ENCODE data around the gene JMJD8. TPM values are rescaled to one million over a fixed set of nuclear protein-coding genes. Genes with fewer than 3 reads are reported as not detected.

JMJD8 gene
- total RNA-seq, 3 donors from 2014 or later, result 77.0 to 90.4 (median 88.7) TPM

DNA sequence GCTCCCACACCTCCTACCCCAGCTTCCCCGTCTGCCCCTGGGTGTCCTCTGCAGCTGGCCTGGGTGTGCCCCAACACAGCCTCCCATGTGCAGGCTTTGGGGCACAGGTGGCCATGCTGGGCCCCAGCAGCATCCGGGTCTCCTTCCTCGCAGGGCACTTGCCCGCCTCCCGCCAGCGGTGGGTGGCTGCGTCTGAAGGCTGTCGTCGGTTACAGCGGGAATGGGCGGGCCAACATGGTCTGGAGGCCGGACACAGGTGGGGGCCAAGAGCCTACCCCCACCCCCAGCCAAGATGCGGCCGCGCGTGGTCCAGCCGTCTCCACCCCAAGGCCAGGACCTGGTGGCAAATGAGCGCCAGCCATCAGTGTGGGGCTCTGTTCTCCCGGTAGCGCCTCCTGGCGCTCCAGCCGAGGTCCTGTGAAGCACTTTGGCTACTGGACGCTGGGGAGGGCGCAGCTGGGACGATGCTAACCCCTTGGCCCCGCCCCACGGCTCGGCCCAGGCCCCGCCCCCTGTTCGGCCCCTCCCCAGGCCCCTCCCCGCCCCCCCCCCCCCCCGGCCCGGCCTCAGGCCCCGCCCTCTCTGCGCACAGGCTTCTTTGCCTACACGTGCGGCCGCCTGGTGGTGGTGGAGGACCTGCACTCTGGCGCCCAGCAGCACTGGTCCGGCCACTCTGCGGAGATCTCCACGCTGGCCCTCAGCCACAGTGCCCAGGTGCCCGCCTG lies 23.5 kb downstream of the JMJD8 start:
- Mint-ChIP-seq H3K27me3 (ENCODE audit: low read depth) (no peaks in the 10 kb centered on the region), H3K4me1 (ENCODE audit: low read depth) (peaks cover 4% of the 10 kb centered on the region), H3K4me3 (no peak overlapping the region), H3K36me3 (ENCODE audit: insufficient read depth) (no peaks in the 10 kb centered on the region), H3K9me3 (no peaks in the 10 kb centered on the region)
- ATAC-seq (peak; percentile 70 to 75), DNase-seq (peak; percentile 54)

DNA sequence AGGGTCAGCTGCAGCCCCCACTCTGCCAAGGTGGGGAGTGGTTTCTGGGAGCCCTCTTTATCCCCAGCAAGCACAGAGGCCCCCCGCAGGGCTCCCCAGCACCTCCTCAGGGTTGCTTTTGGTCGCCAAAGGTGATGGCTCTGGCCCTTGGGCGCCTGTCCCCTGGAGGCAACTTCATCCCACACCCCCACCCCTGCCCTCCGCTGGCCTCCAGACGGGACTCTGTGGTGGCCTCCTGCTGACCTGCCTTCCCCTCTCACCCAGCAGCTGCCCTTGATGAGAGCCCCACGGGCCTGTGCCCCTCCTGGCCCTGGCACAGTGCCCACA lies 24.0 kb downstream of the JMJD8 start:
- no peaks in the 10 kb centered on the region for H3K27me3 Mint-ChIP-seq (ENCODE audit: low read depth)
- no peak for DNase-seq
- no peak overlapping the region for H3K4me3 Mint-ChIP-seq
- H3K36me3 Mint-ChIP-seq (ENCODE audit: insufficient read depth), result no peaks in the 10 kb centered on the region
- ATAC-seq, result peak; percentile 6 to 7
- H3K9me3 Mint-ChIP-seq, result no peaks in the 10 kb centered on the region
- H3K4me1 Mint-ChIP-seq (ENCODE audit: low read depth), result peaks cover 4% of the 10 kb centered on the region

DNA sequence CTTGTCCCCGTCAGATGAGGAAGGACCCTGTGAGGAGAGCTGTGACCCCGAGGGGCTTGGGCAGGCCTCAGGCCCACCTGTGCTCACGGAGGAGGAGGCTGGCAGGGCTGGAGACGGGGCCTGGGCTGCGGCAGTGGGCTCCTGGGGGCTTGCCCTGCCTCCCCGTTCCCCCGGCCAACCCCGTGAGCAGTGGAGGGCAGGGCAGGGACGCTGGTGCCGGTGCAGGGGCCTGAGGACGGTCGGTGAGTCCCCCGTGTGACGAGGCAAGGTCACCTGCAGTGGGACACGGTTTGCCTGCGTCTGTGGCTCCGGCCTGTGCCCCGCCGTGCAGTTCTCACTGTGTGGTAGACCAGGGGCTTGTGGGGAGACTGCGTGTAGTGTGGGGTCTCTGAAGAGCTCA lies 24.5 kb downstream of the JMJD8 start:
- no peaks in the 10 kb centered on the region for H3K27me3 Mint-ChIP-seq (ENCODE audit: low read depth)
- H3K36me3 Mint-ChIP-seq (ENCODE audit: insufficient read depth), result no peaks in the 10 kb centered on the region
- H3K4me3 Mint-ChIP-seq, result no peak overlapping the region
- H3K9me3 Mint-ChIP-seq, result no peaks in the 10 kb centered on the region
- peaks cover 4% of the 10 kb centered on the region for H3K4me1 Mint-ChIP-seq (ENCODE audit: low read depth)
- no peak for ATAC-seq
- no peak for DNase-seq

DNA sequence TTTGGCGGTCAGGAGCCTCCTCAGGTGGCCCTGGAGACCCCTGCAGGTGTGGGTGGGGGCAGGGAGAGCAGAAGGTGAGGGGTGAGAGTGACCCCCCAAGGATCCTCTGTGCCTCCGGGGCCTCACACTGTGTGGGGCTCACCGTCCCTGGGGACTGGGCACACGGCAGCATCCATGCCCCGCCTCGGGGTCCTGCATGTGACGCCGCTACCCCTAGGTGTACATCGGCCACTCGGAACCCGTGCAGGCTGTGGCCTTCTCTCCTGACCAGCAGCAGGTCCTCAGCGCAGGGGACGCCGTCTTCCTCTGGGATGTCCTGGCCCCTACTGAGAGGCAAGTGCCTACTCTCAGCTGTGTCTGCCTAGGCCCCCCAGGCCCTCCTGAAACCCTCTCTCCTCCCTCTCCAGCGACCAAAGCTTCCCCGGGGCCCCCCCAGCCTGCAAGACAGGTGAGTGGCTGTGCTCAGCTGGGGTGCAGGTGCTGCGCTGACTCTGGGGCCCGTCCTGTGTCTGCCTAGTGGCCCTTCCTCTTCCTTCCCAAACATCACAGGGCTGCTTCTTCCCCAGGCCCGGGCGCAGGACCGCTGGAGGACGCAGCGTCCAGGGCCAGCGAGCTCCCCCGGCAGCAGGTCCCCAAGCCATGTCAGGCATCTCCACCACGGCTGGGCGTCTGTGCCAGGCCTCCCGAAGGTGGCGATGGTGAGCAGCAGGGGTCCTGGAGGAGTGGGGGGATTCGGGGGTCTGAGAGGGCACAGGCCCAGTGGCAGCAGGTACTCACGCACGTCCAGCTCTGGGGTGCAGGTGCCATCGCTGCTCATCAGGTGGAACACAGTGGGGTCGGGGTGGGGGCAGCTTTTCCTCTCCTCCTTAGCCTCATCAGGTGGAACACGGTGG lies 25.2 kb downstream of the JMJD8 start:
- peaks cover 4% of the 10 kb centered on the region for H3K4me1 Mint-ChIP-seq (ENCODE audit: low read depth)
- ATAC-seq, result no peak
- no peaks in the 10 kb centered on the region for H3K36me3 Mint-ChIP-seq (ENCODE audit: insufficient read depth)
- no peak overlapping the region for H3K4me3 Mint-ChIP-seq
- no peaks in the 10 kb centered on the region for H3K9me3 Mint-ChIP-seq
- no peak for DNase-seq
- no peaks in the 10 kb centered on the region for H3K27me3 Mint-ChIP-seq (ENCODE audit: low read depth)

DNA sequence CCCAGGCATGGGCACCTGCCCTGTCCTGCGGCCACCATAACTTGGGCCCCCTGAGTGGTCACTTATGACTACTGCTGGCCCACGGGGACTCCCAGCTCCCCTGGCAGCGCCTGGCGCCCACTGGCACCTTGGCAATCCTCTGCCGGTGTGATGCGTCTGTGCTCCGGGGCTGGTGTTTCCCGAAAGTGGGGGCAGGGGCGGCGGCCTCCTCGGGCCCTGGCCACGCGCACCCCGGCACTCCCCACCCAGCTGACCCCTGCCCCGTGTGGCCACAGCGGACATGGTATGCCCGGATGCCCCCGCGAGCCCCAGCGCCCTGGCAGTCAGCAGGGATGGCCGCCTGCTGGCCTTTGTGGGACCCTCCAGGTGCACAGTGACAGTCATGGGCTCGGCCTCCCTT lies 26.6 kb downstream of the JMJD8 start:
- Mint-ChIP-seq H3K9me3 (no peaks in the 10 kb centered on the region), H3K4me3 (no peak overlapping the region), H3K27me3 (ENCODE audit: low read depth) (no peaks in the 10 kb centered on the region), H3K36me3 (ENCODE audit: insufficient read depth) (no peaks in the 10 kb centered on the region), H3K4me1 (ENCODE audit: low read depth) (peaks cover 4% of the 10 kb centered on the region)
- ATAC-seq (no peak), DNase-seq (no peak)

DNA sequence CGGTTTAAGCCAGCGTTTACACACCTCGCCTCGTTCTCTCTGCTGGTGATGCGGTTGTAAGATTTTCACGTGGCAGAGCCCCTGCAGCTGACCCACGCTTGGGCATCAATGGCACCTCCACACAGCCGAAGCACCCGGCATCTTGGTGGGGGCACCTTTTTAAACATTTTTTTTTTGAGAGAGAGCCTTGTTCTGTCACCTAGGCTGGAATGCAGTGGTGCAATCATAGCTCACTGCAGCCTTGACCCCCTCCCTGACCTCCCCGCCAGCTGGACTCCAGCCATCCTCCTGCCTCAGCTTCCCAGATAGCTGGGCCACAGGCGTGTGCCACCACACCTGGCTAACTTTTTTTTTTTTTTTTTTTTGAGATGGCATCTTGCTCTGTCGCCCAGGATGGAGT lies 30.1 kb downstream of the JMJD8 start:
- Mint-ChIP-seq H3K9me3 (no peaks in the 10 kb centered on the region), H3K27me3 (ENCODE audit: low read depth) (no peaks in the 10 kb centered on the region), H3K36me3 (ENCODE audit: insufficient read depth) (no peaks in the 10 kb centered on the region), H3K4me3 (no peak overlapping the region), H3K4me1 (ENCODE audit: low read depth) (peaks cover 2% of the 10 kb centered on the region)
- no peak for DNase-seq
- ATAC-seq, result no peak

DNA sequence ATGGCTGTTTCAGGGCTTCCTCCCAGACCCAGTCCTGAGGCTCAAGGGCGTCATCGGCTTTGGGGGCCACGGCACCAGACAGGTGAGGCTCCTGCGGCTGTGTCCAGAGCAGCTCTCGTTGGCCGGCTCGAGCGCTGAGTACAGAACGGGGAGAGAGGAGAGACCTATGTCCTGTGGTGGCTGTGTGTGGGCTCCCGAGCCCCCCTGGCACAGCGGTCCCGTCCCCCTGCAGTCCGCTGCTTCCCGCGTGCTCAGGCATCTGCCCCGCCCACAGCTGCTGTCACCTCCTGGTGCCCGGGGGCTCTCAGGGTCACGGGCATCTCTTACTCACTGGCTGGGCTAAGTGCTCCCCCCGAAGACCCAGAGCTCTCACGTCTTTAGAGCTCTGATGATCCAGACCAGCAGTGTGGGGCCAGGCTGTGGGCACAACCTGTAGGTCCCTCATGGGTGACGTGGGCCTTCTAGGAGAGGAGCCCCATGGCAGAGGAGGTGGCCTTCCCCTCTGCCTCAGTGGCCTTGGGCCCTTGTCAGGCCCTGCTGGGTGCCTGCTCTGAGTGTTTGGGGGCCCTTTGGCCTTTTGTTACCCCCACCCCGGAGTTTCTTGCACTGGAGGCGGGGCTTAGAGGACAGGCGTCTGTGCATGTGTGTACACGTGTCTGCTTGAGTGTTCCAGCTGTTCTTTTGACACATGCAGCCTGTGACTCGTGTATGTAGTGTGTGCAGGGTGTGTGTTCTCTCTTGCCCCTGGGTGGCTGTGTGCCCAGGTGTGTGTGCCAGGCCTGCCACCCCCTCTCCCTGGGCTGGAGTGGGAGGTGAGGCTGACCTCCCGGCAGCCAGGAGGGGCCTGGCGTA lies 31.5 kb downstream of the JMJD8 start:
- ATAC-seq, result no peak
- Mint-ChIP-seq H3K4me3 (no peak overlapping the region), H3K9me3 (no peaks in the 10 kb centered on the region), H3K4me1 (ENCODE audit: low read depth) (peaks cover 6% of the 10 kb centered on the region), H3K36me3 (ENCODE audit: insufficient read depth) (no peaks in the 10 kb centered on the region), H3K27me3 (ENCODE audit: low read depth) (no peaks in the 10 kb centered on the region)
- no peak for DNase-seq

DNA sequence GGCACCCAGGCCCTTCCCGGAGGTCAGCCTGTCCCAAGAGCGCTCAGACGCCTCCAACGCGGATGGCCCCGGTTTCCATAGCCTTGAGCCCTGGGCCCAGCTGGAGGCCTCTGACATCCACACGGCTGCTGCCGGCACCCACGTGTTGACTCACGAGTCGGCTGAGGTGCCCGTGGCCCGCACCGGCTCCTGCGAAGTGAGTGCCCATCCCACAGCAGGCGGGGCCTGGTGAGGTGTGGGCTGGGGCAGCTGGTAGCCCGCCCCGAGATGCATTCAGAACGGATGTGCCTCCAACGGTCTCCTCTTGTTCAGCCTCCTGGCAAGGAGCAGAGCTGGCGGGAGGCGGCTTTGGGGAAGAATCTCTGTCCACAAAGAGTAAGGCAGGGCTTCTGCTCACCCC lies 32.3 kb downstream of the JMJD8 start:
- no peaks in the 10 kb centered on the region for H3K36me3 Mint-ChIP-seq (ENCODE audit: insufficient read depth)

DNA sequence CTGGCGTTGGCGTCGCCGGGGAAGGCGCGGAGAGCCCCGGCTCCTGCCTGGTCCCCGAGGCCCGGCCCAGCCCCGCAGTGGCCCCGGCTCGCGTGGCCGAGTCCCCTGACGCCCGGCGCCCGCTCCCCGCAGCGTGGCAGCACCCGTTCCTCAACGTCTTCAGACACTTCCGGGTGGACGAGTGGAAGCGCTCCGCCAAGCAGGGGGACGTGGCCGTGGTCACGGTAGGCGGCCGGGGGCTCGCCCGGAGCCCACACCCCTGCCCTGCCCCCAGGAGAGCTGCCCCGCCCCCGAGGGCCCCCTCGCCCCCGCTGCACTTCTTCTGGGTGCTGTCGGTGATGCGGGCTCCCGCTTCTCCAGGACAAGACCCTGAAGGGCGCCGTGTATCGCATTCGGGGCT lies 34.5 kb downstream of the JMJD8 start:
- Mint-ChIP-seq H3K4me1 (ENCODE audit: low read depth) (peaks cover 8% of the 10 kb centered on the region), H3K4me3 (peak overlapping the region; percentile 76), H3K27me3 (ENCODE audit: low read depth) (no peaks in the 10 kb centered on the region), H3K36me3 (ENCODE audit: insufficient read depth) (no peaks in the 10 kb centered on the region), H3K9me3 (no peaks in the 10 kb centered on the region)
- DNase-seq (no peak), ATAC-seq (peak; percentile 24 to 27)

More for the DNA sequence above, 32.3 kb downstream of the JMJD8 start:
- ATAC-seq (no peak), DNase-seq (no peak)
- no peak overlapping the region for H3K4me3 Mint-ChIP-seq
- no peaks in the 10 kb centered on the region for H3K27me3 Mint-ChIP-seq (ENCODE audit: low read depth)
- no peaks in the 10 kb centered on the region for H3K9me3 Mint-ChIP-seq
- H3K4me1 Mint-ChIP-seq (ENCODE audit: low read depth), result peaks cover 6% of the 10 kb centered on the region

DNA sequence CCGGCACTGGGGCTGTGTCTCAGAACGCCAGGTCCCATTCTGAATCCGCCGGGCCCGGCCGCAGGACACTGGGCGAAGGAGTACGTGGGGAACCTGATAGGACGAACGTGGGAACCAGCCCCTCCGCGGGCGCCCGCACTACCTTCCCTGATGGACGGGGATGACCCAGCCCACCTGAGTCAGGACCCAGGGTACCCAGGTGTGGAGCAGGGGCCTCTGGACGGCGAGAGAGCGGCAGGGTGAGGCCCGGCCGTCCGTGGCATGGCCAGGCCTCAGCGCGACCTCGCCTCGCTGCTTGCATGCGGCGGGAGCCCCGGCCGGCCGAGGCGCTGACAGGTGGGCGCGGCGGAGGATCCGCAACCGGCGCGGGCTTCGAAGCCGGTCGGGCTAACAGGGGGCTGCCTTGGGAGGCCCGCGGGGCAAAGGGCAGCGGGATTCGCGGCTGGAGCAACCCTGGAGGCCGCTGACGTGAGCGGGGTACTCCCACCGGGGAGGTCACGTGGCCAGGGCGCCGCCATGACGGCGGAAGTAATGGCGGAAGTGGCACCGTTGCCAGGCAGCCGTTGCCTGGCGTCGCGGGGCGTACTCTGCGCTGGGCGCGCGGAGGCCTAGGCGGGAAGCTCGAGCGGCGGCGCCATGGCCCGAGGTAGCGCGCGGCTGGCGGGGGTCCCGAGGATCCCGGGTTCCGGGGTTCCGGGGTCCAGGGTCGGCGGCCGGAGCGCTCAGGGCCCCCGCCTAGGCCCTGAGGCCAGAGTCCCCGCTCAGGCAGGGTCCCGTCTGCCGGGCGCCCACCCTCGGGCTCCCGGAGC lies 35.1 kb downstream of the JMJD8 start, which contains the start of gene WDR90:
TSS of gene WDR90 (plus strand) at position 585 of the 809 bp plus-strand sequence. CDS start at position 637, 52 bp downstream.
- Mint-ChIP-seq H3K4me3 (peak within 1 kb of the TSS; percentile 84), H3K27me3 (ENCODE audit: low read depth) (no peaks in the 10 kb centered on the region), H3K9me3 (no peaks in the 10 kb centered on the region), H3K4me1 (ENCODE audit: low read depth) (peaks cover 14% of the 10 kb centered on the region), H3K36me3 (ENCODE audit: insufficient read depth) (no peaks in the 10 kb centered on the region)
- DNase-seq (peak; percentile 90), ATAC-seq (peak; percentile 90 to 92)

DNA sequence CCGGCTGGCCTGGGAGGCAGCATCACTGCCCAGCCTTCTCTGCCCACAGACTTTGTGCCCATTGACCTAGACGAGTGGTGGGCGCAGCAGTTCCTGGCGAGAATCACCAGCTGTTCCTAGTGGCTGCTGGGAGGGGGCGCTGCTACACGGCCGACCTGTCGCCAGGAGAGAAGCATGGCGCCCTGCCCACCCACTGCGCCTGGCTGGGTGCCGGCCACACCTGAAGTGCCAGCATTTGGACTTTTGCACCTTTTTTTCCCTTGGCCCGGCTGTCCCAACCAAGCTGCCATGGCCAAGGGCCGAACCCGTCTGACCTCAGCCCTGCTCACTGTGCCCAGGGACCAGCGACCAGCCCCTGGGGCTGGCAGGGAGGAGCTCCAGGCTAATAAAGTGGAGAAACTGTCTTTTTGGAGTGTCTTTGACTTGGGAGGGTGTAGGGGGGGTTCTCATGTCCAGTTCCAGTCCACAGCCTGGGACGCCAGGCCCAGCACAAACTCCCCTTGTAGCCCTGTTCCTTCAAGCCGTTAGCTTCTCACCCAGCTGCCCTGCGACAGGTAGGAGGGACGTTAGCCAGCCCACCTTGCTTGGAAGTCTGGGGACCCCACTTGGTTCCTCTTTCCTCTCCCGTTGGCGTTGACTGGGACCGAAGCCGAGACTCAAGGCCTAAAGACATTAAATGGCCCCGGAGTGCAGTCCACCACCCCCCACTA lies 35.9 kb downstream of the JMJD8 start:
- Mint-ChIP-seq H3K36me3 (ENCODE audit: insufficient read depth) (no peaks in the 10 kb centered on the region), H3K27me3 (ENCODE audit: low read depth) (no peaks in the 10 kb centered on the region), H3K4me1 (ENCODE audit: low read depth) (peaks cover 18% of the 10 kb centered on the region), H3K4me3 (peak overlapping the region; percentile 84), H3K9me3 (no peaks in the 10 kb centered on the region)
- DNase-seq, result no peak
- no peak for ATAC-seq

DNA sequence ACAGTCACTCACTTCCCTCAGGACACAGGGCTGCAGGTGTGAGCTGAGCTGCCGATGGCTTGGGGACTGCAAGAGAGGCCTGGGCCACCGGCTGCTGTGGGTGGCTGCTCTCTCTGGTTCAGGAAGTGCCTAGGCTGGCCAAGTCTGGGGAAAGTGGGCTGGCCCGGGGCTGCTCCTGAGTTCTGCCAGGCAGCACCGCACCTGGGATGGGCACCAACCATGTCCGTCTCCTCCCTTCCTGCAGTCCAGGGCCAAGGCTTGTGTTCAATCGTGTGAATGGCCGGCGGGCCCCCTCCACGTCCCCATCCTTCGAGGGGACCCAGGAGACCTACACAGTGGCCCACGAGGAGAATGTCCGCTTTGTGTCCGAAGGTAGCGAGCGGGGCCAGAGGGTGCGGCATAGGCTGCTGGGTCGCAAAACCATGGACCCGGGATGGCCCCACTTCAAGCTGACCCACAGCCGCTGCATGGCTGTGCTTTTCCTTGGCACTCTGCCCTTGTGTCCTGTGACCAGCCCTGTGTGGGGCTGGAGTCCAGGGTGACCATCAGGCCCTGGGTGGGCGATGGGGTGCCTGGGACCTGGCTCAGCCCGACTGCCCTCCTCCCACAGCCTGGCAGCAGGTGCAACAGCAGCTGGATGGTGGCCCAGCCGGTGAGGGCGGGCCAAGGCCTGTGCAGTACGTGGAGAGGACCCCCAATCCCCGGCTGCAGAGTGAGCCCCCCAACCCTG lies 36.8 kb downstream of the JMJD8 start:
- no peak overlapping the region for H3K4me3 Mint-ChIP-seq
- H3K36me3 Mint-ChIP-seq (ENCODE audit: insufficient read depth), result no peaks in the 10 kb centered on the region
- ATAC-seq (no peak), DNase-seq (no peak)
- no peaks in the 10 kb centered on the region for H3K9me3 Mint-ChIP-seq
- H3K4me1 Mint-ChIP-seq (ENCODE audit: low read depth), result peaks cover 21% of the 10 kb centered on the region
- H3K27me3 Mint-ChIP-seq (ENCODE audit: low read depth), result no peaks in the 10 kb centered on the region
